ENCODE measurements around the gene GALNT16. TPM values are rescaled to one million over a fixed set of nuclear protein-coding genes. Genes with fewer than 3 reads are reported as not detected.

GALNT16 gene
- polyA plus RNA-seq, 1 experiment: 1.7 TPM

- ChIA-PET POLR2A (no interaction called here), CTCF (no interaction called here)
- peaks cover 8% of the 10 kb centered on the region for H3K27me3 ChIP-seq (ENCODE audit: control insufficient read depth, insufficient read depth, low read length)
- TF ChIP-seq CTCF (IDR thresholded peaks at IDR 0.05; ENCODE audit: insufficient read depth, low read depth, low read length): no peak
- H3K4me3 ChIP-seq (ENCODE audit: low read depth, low read length): no peak overlapping the region
- no peaks in the 10 kb centered on the region for H3K36me3 ChIP-seq (ENCODE audit: control insufficient read depth, insufficient read depth, low read length)
- DNase-seq (ENCODE audit: low read depth): no peak
Observed at GRCh38 chr14:69300601-69301221, 40.8 kb downstream of the GALNT16 start.

- H3K36me3 ChIP-seq (ENCODE audit: control insufficient read depth, insufficient read depth, low read length): no peaks in the 10 kb centered on the region
- POLR2A ChIA-PET: no interaction called here
- H3K27me3 ChIP-seq (ENCODE audit: control insufficient read depth, insufficient read depth, low read length): peaks cover 11% of the 10 kb centered on the region
- no peak for TF ChIP-seq CTCF (IDR thresholded peaks at IDR 0.05; ENCODE audit: insufficient read depth, low read depth, low read length)
- DNase-seq (ENCODE audit: low read depth): no peak
- CTCF ChIA-PET: interaction anchor here (1.4 kb wide), 1 partner anchor 15 kb away, joined by 5 read pairs; no protein-coding TSS in a partner anchor
- no peak overlapping the region for H3K4me3 ChIP-seq (ENCODE audit: low read depth, low read length)
Observed at GRCh38 chr14:69303086-69303485, 43.1 kb downstream of the GALNT16 start.

- H3K27me3 ChIP-seq (ENCODE audit: control insufficient read depth, insufficient read depth, low read length): peaks cover 7% of the 10 kb centered on the region
- ChIA-PET CTCF (interaction anchor here (0.6 to 2.1 kb wide), 3 partner anchors 25 to 1122 kb away, joined by 4 to 8 read pairs (median 8); no protein-coding TSS in a partner anchor), POLR2A (no interaction called here)
- H3K4me3 ChIP-seq (ENCODE audit: low read depth, low read length): no peak overlapping the region
- no peaks in the 10 kb centered on the region for H3K36me3 ChIP-seq (ENCODE audit: control insufficient read depth, insufficient read depth, low read length)
- no peak for TF ChIP-seq CTCF (IDR thresholded peaks at IDR 0.05; ENCODE audit: insufficient read depth, low read depth, low read length)
- DNase-seq (ENCODE audit: low read depth): no peak
Observed at GRCh38 chr14:69312608-69313007, 52.6 kb downstream of the GALNT16 start.

DNA sequence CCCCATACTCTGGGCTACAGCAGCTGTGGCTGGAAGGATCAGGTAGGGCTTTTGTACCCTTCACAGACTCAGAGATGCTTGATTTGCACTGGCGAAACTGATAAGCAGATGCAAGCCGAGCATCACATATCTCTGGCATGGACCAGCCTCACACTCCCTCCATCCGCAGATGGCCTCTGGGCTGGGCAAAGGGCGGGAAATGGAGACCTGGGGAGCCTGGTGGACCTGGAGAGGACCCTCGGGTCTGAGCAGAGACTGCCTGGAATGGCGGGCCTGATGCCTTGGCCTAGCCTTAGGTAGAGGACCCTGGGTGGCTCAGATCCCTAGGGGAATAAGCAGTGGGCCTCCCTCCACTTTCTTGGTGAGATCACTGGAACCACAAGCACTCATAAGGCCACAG lies 53.2 kb downstream of the GALNT16 start:
- Histone ChIP-seq H3K36me3 (ENCODE audit: control insufficient read depth, insufficient read depth, low read length) (no peaks in the 10 kb centered on the region), H3K27me3 (ENCODE audit: control insufficient read depth, insufficient read depth, low read length) (peaks cover 4% of the 10 kb centered on the region; the same call in 1 of the 2 replicates), H3K4me3 (ENCODE audit: low read depth, low read length) (no peak overlapping the region)
- ChIA-PET POLR2A (no interaction called here), CTCF (interaction anchor here (1.7 to 2.1 kb wide), 2 partner anchors 26 to 33 kb away, joined by 8 read pairs; no protein-coding TSS in a partner anchor)
- TF ChIP-seq CTCF (IDR thresholded peaks at IDR 0.05; ENCODE audit: insufficient read depth, low read depth, low read length): no peak
- no peak for DNase-seq (ENCODE audit: low read depth)

GRCh38 chr14:69314327-69314726 lies 54.4 kb downstream of the GALNT16 start:
- Histone ChIP-seq H3K27me3 (ENCODE audit: control insufficient read depth, insufficient read depth, low read length) (no peaks in the 10 kb centered on the region), H3K36me3 (ENCODE audit: control insufficient read depth, insufficient read depth, low read length) (no peaks in the 10 kb centered on the region), H3K4me3 (ENCODE audit: low read depth, low read length) (no peak overlapping the region)
- DNase-seq (ENCODE audit: low read depth): no peak
- ChIA-PET POLR2A (no interaction called here), CTCF (interaction anchor here (2.1 kb wide), 1 partner anchor 27 kb away, joined by 8 read pairs; no protein-coding TSS in a partner anchor)
- no peak for TF ChIP-seq CTCF (IDR thresholded peaks at IDR 0.05; ENCODE audit: insufficient read depth, low read depth, low read length)

Measured in BJ (cell line).